GM18505 (cell line): ENCODE results near the gene ZNF536.
"Not testable (repeated sequence)": the region's sequence is repeated elsewhere in the genome, so short reads cannot be mapped to it uniquely, and the experiment has no call there.

Source experiments
- ATAC-seq: cut with Tn5 transposase; IDR thresholded peaks from one replicate; pipeline ENCODE4 v1.9.1; 2021; ENCODE audit not compliant: unreplicated experiment
- POLR2A ChIP-seq: IDR thresholded peaks from 4 replicates; pipeline ENCODE4 v1.6.1; 2011; ENCODE audit warnings: borderline replicate concordance; ENCODE audit not compliant: insufficient read depth, insufficient read length; ENCODE audit errors: extremely low read depth

Gene ZNF536

GRCh38 chr19:30335306-30335886, 36.8 kb upstream of the ZNF536 start:
- no peak for ATAC-seq
- no peak for TF ChIP-seq POLR2A

GRCh38 chr19:30336290-30336689, 35.9 kb upstream of the ZNF536 start:
- TF ChIP-seq POLR2A: no peak
- ATAC-seq: no peak

GRCh38 chr19:30338041-30338456, 34.1 kb upstream of the ZNF536 start:
- ATAC-seq: no peak
- TF ChIP-seq POLR2A: no peak

- no peak for ATAC-seq
- no peak for TF ChIP-seq POLR2A
These were observed 33.1 kb upstream of the ZNF536 start for GRCh38 chr19:30338878-30339623.

- ATAC-seq: no peak
- no peak for TF ChIP-seq POLR2A
These were observed 32.3 kb upstream of the ZNF536 start for GRCh38 chr19:30339624-30340525.

GRCh38 chr19:30340771-30341561, 31.2 kb upstream of the ZNF536 start:
- ATAC-seq: no peak
- no peak for TF ChIP-seq POLR2A

- TF ChIP-seq POLR2A: no peak
- ATAC-seq: no peak
These were observed 30.5 kb upstream of the ZNF536 start for GRCh38 chr19:30341611-30342201.

GRCh38 chr19:30342901-30343300, 29.3 kb upstream of the ZNF536 start:
- TF ChIP-seq POLR2A: no peak
- ATAC-seq: no peak

- TF ChIP-seq POLR2A: no peak
- ATAC-seq: no peak
These were observed 27.4 kb upstream of the ZNF536 start for GRCh38 chr19:30344446-30345425.

- ATAC-seq: no peak
- no peak for TF ChIP-seq POLR2A
These were observed 26.5 kb upstream of the ZNF536 start for GRCh38 chr19:30345686-30346085.

GRCh38 chr19:30346468-30346867, 25.7 kb upstream of the ZNF536 start:
- ATAC-seq: not testable (repeated sequence)
